ENCODE data around the gene POLDIP2.

POLDIP2 gene

DNA sequence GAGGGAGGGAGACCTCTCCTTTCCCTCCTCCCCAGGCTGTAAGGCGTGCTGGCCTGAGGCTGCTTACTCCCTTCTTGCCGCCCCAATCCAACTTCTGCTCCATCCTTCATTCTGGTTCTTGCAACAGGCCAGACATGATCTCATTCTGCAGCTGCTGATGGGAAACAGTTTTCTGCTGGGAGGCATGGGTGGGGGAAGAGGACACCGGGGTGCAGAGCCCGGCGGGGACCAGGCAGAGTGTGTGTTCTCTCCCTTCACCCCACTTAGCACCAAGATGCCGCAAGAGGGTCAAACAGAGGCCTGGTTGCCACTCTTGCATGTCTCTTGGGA, 15.6 kb upstream of the POLDIP2 start:
- H3F3A ChIP-seq (ENCODE audit: low read depth), result 0 out of 2 replicates have a peak, but pooled peaks cover 2% of the 10 kb centered on the region
- H3K9ac ChIP-seq (ENCODE audit: low read depth, low read length, poor library complexity, severe bottlenecking), result no peak overlapping the region
- no peaks in the 10 kb centered on the region for H3K27me3 ChIP-seq (ENCODE audit: insufficient read depth, low read length, poor library complexity, severe bottlenecking)
- no peak overlapping the region for H3K4me3 ChIP-seq (ENCODE audit: low read length, poor library complexity, severe bottlenecking)
- no peaks in the 10 kb centered on the region for H3K9me2 ChIP-seq (replicated peaks; ENCODE audit: low read depth, low read length)
- H3K4me1 ChIP-seq (ENCODE audit: insufficient read depth, low read length, poor library complexity, severe bottlenecking), result no peaks in the 10 kb centered on the region
- H2AFZ ChIP-seq (ENCODE audit: low read length), result no peak overlapping the region
- H3K9me3 ChIP-seq (ENCODE audit: insufficient read depth, low read depth, low read length), result no peaks in the 10 kb centered on the region
- H3K36me3 ChIP-seq (ENCODE audit: insufficient read depth, low read length), result no peaks in the 10 kb centered on the region
- H4K20me1 ChIP-seq (ENCODE audit: insufficient read depth, low read length, poor library complexity, severe bottlenecking), result no peaks in the 10 kb centered on the region
- no peaks in the 10 kb centered on the region for H3K79me2 ChIP-seq (ENCODE audit: insufficient read depth, low read length)
- no peak overlapping the region for H3K4me2 ChIP-seq (ENCODE audit: low read depth, low read length, poor library complexity, severe bottlenecking)
- TF ChIP-seq EZH2phosphoT487 (IDR thresholded peaks at IDR 0.05; ENCODE audit: borderline replicate concordance), result no peak
- TF ChIP-seq, protein P1, sequence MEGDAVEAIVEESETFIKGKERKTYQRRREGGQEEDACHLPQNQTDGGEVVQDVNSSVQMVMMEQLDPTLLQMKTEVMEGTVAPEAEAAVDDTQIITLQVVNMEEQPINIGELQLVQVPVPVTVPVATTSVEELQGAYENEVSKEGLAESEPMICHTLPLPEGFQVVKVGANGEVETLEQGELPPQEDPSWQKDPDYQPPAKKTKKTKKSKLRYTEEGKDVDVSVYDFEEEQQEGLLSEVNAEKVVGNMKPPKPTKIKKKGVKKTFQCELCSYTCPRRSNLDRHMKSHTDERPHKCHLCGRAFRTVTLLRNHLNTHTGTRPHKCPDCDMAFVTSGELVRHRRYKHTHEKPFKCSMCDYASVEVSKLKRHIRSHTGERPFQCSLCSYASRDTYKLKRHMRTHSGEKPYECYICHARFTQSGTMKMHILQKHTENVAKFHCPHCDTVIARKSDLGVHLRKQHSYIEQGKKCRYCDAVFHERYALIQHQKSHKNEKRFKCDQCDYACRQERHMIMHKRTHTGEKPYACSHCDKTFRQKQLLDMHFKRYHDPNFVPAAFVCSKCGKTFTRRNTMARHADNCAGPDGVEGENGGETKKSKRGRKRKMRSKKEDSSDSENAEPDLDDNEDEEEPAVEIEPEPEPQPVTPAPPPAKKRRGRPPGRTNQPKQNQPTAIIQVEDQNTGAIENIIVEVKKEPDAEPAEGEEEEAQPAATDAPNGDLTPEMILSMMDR (conservative IDR thresholded peaks at IDR 0.05; ENCODE audit: low read length), result no peak

DNA sequence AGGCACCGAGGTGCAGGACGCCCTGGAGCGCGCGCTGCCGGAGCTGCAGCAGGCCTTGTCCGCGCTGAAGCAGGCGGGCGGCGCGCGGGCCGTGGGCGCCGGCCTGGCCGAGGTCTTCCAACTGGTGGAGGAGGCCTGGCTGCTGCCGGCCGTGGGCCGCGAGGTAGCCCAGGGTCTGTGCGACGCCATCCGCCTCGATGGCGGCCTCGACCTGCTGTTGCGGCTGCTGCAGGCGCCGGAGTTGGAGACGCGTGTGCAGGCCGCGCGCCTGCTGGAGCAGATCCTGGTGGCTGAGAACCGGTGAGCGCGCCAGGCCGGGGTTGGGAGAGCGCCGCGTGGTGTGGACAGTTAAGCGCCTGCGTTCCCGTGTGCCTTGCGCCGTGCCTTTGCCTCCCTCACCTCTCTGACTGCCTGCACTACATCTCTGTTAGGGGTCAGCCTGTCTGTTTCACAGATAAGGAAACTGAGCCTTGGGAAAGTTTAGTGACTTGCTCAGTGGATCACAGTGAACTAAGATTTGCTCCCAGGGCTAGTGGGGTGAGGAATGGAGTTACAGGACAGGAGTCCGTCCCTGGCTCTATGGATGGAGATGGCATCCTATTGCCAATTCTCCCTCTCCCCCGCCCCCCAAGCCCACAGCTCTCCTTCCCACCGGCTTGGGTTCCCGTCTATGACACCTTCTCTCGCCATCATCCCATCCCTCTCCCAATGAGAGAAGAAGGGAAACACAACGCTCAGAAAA, 15.0 kb upstream of the POLDIP2 start:
- Histone ChIP-seq H3K9ac (ENCODE audit: low read depth, low read length, poor library complexity, severe bottlenecking) (no peak overlapping the region), H3K27me3 (ENCODE audit: insufficient read depth, low read length, poor library complexity, severe bottlenecking) (no peaks in the 10 kb centered on the region), H3K79me2 (ENCODE audit: insufficient read depth, low read length) (no peaks in the 10 kb centered on the region), H3K36me3 (ENCODE audit: insufficient read depth, low read length) (no peaks in the 10 kb centered on the region), H3F3A (ENCODE audit: low read depth) (0 out of 2 replicates have a peak, but pooled peaks cover 2% of the 10 kb centered on the region), H4K20me1 (ENCODE audit: insufficient read depth, low read length, poor library complexity, severe bottlenecking) (no peaks in the 10 kb centered on the region), H3K9me2 (replicated peaks; ENCODE audit: low read depth, low read length) (no peaks in the 10 kb centered on the region), H3K4me1 (ENCODE audit: insufficient read depth, low read length, poor library complexity, severe bottlenecking) (no peaks in the 10 kb centered on the region), H3K4me2 (ENCODE audit: low read depth, low read length, poor library complexity, severe bottlenecking) (no peak overlapping the region), H3K4me3 (ENCODE audit: low read length, poor library complexity, severe bottlenecking) (no peak overlapping the region), H3K9me3 (ENCODE audit: insufficient read depth, low read depth, low read length) (no peaks in the 10 kb centered on the region), H2AFZ (ENCODE audit: low read length) (no peak overlapping the region)
- TF ChIP-seq EZH2phosphoT487 (IDR thresholded peaks at IDR 0.05; ENCODE audit: borderline replicate concordance), result no peak
- TF ChIP-seq, protein P1 (conservative IDR thresholded peaks at IDR 0.05; ENCODE audit: low read length), result no peak

DNA sequence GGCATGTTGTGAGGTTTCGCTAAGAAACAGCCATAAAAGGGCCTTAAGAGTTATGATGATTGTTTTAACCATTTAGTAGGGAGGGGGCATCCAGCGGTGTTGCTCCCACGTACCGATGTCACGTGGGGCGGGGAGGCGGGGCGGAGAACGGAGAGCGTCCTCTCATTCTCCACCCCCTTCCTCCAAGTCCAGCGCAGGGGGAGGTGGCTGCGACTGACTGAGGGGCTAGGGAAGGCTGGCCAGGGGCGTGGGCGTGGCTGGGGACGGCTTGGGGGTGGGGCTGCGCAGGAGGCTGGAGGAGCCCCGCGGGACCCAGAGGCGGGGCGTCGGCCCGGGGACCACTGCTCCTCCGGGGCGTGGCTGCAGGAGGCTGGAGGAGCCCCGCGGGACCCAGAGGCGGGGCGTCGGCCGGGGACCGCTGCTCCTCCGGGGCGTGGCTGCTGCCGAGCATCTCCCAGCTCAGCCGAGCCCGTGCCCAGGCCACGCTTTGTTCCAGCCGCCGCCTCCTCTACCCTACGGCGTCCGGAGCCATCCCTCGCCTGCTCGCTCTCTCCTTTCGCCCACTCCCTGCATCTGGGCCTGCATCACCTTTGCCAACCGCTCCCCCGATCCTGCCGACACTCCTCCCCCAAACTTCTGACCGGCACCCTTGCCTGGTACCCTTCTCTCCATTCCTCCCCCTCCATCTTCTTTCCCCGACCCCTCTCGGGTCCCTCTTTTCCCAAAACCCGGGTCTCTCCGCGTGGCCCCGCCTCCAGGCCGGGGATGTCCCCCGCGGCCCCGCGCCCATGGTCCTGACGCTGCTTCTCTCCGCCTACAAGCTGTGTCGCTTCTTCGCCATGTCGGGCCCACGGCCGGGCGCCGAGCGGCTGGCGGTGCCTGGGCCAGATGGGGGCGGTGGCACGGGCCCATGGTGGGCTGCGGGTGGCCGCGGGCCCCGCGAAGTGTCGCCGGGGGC, 14.2 kb upstream of the POLDIP2 start, which contains the start of gene SARM1:
Gene SARM1 (plus strand): TSS at position 450 of the 958 bp plus-strand sequence. CDS start 339 bp downstream, at position 789.
- Histone ChIP-seq H3K4me1 (ENCODE audit: insufficient read depth, low read length, poor library complexity, severe bottlenecking) (no peaks in the 10 kb centered on the region), H2AFZ (ENCODE audit: low read length) (no peak within 1 kb of the TSS; the same call in 1 of the 2 replicates), H3K79me2 (ENCODE audit: insufficient read depth, low read length) (no peaks in the 10 kb centered on the region), H3K27me3 (ENCODE audit: insufficient read depth, low read length, poor library complexity, severe bottlenecking) (no peaks in the 10 kb centered on the region), H3F3A (ENCODE audit: low read depth) (0 out of 2 replicates have a peak, but pooled peaks cover 2% of the 10 kb centered on the region), H3K4me3 (ENCODE audit: low read length, poor library complexity, severe bottlenecking) (peak within 1 kb of the TSS; percentile 26), H3K9me3 (ENCODE audit: insufficient read depth, low read depth, low read length) (no peaks in the 10 kb centered on the region), H4K20me1 (ENCODE audit: insufficient read depth, low read length, poor library complexity, severe bottlenecking) (no peaks in the 10 kb centered on the region), H3K36me3 (ENCODE audit: insufficient read depth, low read length) (no peaks in the 10 kb centered on the region), H3K4me2 (ENCODE audit: low read depth, low read length, poor library complexity, severe bottlenecking) (peak within 1 kb of the TSS; percentile 29), H3K9me2 (replicated peaks; ENCODE audit: low read depth, low read length) (no peaks in the 10 kb centered on the region), H3K9ac (ENCODE audit: low read depth, low read length, poor library complexity, severe bottlenecking) (no peak within 1 kb of the TSS)
- TF ChIP-seq EZH2phosphoT487 (IDR thresholded peaks at IDR 0.05; ENCODE audit: borderline replicate concordance), result no peak
- TF ChIP-seq, protein P1 (conservative IDR thresholded peaks at IDR 0.05; ENCODE audit: low read length), result no peak
